OCI-LY7 (cell line): Measurements from ENCODE around the gene NCKAP5.

ENCODE experiments used
- CTCF ChIP-seq: fragments of 200-600 bp; sonication (generic); conservative IDR thresholded peaks from 2 replicates; pipeline ENCODE4 v1.5.1; 2014; ENCODE audit warnings: mild to moderate bottlenecking, antibody characterized with exemption, low read length, moderate library complexity, mixed read lengths
- EZH2phosphoT487 ChIP-seq: fragments of 200-600 bp; sonication (generic); IDR thresholded peaks from 2 replicates; pipeline ENCODE4 v1.6.1; 2018; ENCODE audit warnings: low read depth, borderline replicate concordance, mild to moderate bottlenecking, mixed run types, antibody characterized with exemption, low read length, moderate library complexity, mixed read lengths

GRCh38 chr2:132798341-132798740 is 769.9 kb downstream of the NCKAP5 start:
- no peak for TF ChIP-seq CTCF
- TF ChIP-seq EZH2phosphoT487 = no peak
